HepG2 (cell line): ENCODE results near the gene ISOC2. TPM values are rescaled to one million over a fixed set of nuclear protein-coding genes. Genes with fewer than 3 reads are reported as not detected.

Source experiments
- ARNTL ChIP-seq: sonication (generic); formaldehyde crosslinking; IDR thresholded peaks from 2 replicates; pipeline ENCODE4 v1.4.0; 2020; ENCODE audit warnings: mild to moderate bottlenecking, missing genetic modification reagents
- EZH2 ChIP-seq: conservative IDR thresholded peaks from 2 replicates; pipeline ENCODE4 v1.6.1; 2012; ENCODE audit warnings: mild to moderate bottlenecking, low read depth, low read length, moderate library complexity
- NFYC ChIP-seq: IDR thresholded peaks from 2 replicates; pipeline ENCODE4 v1.6.1; 2016; ENCODE audit warnings: missing genetic modification reagents, missing compliant biosample characterization
- REST ChIP-seq, 2 experiments: IDR thresholded peaks; 2 replicates each; pipeline ENCODE4 v1.6.1; 2011 to 2012; ENCODE audit warnings: low read length in 2 of 2, borderline replicate concordance in 1 of 2, low read depth in 1 of 2, mild to moderate bottlenecking in 1 of 2, moderate library complexity in 1 of 2
- XRCC5 ChIP-seq: fragments of 200-400 bp; formaldehyde crosslinking; optimal IDR thresholded peaks from 2 replicates; pipeline ENCODE3; 2017; ENCODE audit warnings: mild to moderate bottlenecking, low read length
- ZFX ChIP-seq: sonication (generic); formaldehyde crosslinking; IDR thresholded peaks from 2 replicates; pipeline ENCODE4 v1.4.0; 2020; ENCODE audit warnings: mild to moderate bottlenecking, low read depth, missing genetic modification reagents, moderate library complexity
- polyA plus RNA-seq, 8 experiments: library from polyadenylated mRNA; depleted of rRNA in 3 of 8; stranded (reverse) in 7 of 8; unstranded in 1 of 8; fragments of >200 nt; fragmentation: Illumina TruSeq in 4 of 8; extraction: Trizol in 4 of 8; gene quantifications; 2 replicates each; pipeline versions ENCODE4 v1.2.1 to v1.2.3, GENCODE V29; 2011 to 2016; ENCODE audit warnings: low read depth in 4 of 8, missing spikeins in 1 of 8, mixed read lengths in 1 of 8; ENCODE audit not compliant: insufficient read depth in 1 of 8
- total RNA-seq, 5 experiments: library from RNA; depleted of rRNA; stranded (reverse); fragments of >200 nt; fragmentation: Illumina TruSeq; extraction: Trizol; gene quantifications; 2 replicates each; pipeline ENCODE4 v1.2.3, GENCODE V29; 2016; ENCODE audit warnings: low read depth in 1 of 5
- TF ChIP-seq, protein P1 (sequence below): sonication (generic); formaldehyde crosslinking; IDR thresholded peaks from 2 replicates; pipeline ENCODE4 v1.4.0; 2020; ENCODE audit warnings: missing genetic modification reagents
- TF ChIP-seq, protein P2 (sequence below): sonication (generic); formaldehyde crosslinking; IDR thresholded peaks from 2 replicates; pipeline ENCODE4 v1.4.0; 2020; ENCODE audit warnings: mild to moderate bottlenecking, missing genetic modification reagents
- TF ChIP-seq, protein P3 (sequence below): sonication (generic); formaldehyde crosslinking; IDR thresholded peaks from 2 replicates; pipeline ENCODE4 v1.8.1; 2022; ENCODE audit warnings: low read depth, mild to moderate bottlenecking, missing genetic modification reagents
- TF ChIP-seq, protein P4 (sequence below): sonication (generic); formaldehyde crosslinking; IDR thresholded peaks from 2 replicates; pipeline ENCODE4 v1.9.0; 2021; ENCODE audit warnings: missing genetic modification reagents, borderline replicate concordance

Gene ISOC2
- total and polyA plus RNA-seq, 2 of the 13 experiments (the other 11 are each of a cell fraction or from before 2014, with no cell fraction given): 76.8 to 105 TPM

DNA sequence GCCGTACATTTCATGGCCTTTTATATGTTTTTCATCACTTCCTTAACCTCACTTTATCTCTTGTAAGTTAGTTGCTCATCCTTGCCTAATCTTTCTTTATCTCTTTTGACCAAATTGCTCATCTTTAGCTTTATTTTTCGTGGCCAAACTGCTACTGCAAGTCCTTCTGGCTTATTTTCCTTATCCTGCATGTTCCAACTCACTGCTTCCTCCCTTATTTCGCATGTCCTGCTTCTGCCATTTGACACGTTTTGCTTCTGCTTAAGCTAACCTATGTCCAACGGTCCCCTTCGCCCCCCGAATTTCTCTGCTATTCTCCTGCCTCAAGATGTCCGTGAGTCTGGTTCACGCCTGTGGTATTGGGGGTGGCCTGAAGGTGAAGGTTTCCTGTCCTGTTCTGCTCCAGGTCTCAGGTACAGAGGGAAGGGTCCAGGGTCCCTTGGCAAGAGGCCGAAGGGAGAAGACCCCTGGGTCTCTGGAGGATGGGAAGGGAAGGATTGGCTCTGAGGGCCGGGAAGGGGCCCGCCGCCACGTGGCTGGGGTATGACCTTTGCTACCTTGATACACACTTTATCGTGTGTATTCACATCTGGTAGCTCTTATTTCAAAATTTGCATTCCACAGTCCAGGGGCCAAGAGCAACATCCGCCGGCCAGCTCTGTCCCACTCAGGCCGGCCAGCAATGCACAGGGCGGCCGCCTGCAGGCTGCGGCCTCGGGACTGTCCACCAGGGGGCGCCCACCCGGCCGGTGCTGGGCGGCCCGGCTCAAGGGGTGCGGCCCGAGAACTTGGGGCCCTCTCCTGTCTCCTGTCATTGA, 6.0 kb upstream of the ISOC2 start (continued):
- TF ChIP-seq REST (IDR thresholded peaks at IDR 0.05; ENCODE audit: borderline replicate concordance in 1 of 2, low read depth in 1 of 2, low read length in 2 of 2) (no peak), ARNTL (CRISPR knock-in tag) (no peak), NFYC (peak; percentile 25; the same call in 1 of the 2 replicates), XRCC5 (peak; percentile 87), EZH2 (no peak), ZFX (CRISPR knock-in tag) (peak; percentile 45)
- TF ChIP-seq, protein P1, sequence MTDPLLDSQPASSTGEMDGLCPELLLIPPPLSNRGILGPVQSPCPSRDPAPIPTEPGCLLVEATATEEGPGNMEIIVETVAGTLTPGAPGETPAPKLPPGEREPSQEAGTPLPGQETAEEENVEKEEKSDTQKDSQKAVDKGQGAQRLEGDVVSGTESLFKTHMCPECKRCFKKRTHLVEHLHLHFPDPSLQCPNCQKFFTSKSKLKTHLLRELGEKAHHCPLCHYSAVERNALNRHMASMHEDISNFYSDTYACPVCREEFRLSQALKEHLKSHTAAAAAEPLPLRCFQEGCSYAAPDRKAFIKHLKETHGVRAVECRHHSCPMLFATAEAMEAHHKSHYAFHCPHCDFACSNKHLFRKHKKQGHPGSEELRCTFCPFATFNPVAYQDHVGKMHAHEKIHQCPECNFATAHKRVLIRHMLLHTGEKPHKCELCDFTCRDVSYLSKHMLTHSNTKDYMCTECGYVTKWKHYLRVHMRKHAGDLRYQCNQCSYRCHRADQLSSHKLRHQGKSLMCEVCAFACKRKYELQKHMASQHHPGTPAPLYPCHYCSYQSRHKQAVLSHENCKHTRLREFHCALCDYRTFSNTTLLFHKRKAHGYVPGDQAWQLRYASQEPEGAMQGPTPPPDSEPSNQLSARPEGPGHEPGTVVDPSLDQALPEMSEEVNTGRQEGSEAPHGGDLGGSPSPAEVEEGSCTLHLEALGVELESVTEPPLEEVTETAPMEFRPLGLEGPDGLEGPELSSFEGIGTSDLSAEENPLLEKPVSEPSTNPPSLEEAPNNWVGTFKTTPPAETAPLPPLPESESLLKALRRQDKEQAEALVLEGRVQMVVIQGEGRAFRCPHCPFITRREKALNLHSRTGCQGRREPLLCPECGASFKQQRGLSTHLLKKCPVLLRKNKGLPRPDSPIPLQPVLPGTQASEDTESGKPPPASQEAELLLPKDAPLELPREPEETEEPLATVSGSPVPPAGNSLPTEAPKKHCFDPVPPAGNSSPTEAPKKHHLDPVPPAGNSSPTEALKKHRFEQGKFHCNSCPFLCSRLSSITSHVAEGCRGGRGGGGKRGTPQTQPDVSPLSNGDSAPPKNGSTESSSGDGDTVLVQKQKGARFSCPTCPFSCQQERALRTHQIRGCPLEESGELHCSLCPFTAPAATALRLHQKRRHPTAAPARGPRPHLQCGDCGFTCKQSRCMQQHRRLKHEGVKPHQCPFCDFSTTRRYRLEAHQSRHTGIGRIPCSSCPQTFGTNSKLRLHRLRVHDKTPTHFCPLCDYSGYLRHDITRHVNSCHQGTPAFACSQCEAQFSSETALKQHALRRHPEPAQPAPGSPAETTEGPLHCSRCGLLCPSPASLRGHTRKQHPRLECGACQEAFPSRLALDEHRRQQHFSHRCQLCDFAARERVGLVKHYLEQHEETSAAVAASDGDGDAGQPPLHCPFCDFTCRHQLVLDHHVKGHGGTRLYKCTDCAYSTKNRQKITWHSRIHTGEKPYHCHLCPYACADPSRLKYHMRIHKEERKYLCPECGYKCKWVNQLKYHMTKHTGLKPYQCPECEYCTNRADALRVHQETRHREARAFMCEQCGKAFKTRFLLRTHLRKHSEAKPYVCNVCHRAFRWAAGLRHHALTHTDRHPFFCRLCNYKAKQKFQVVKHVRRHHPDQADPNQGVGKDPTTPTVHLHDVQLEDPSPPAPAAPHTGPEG (CRISPR knock-in tag): no peak
- TF ChIP-seq, protein P2, sequence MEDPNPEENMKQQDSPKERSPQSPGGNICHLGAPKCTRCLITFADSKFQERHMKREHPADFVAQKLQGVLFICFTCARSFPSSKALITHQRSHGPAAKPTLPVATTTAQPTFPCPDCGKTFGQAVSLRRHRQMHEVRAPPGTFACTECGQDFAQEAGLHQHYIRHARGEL: no peak
- TF ChIP-seq, protein P3, sequence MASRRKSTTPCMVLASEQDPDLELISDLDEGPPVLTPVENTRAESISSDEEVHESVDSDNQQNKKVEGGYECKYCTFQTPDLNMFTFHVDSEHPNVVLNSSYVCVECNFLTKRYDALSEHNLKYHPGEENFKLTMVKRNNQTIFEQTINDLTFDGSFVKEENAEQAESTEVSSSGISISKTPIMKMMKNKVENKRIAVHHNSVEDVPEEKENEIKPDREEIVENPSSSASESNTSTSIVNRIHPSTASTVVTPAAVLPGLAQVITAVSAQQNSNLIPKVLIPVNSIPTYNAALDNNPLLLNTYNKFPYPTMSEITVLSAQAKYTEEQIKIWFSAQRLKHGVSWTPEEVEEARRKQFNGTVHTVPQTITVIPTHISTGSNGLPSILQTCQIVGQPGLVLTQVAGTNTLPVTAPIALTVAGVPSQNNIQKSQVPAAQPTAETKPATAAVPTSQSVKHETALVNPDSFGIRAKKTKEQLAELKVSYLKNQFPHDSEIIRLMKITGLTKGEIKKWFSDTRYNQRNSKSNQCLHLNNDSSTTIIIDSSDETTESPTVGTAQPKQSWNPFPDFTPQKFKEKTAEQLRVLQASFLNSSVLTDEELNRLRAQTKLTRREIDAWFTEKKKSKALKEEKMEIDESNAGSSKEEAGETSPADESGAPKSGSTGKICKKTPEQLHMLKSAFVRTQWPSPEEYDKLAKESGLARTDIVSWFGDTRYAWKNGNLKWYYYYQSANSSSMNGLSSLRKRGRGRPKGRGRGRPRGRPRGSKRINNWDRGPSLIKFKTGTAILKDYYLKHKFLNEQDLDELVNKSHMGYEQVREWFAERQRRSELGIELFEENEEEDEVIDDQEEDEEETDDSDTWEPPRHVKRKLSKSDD (CRISPR knock-in tag): no peak
- TF ChIP-seq, protein P4, sequence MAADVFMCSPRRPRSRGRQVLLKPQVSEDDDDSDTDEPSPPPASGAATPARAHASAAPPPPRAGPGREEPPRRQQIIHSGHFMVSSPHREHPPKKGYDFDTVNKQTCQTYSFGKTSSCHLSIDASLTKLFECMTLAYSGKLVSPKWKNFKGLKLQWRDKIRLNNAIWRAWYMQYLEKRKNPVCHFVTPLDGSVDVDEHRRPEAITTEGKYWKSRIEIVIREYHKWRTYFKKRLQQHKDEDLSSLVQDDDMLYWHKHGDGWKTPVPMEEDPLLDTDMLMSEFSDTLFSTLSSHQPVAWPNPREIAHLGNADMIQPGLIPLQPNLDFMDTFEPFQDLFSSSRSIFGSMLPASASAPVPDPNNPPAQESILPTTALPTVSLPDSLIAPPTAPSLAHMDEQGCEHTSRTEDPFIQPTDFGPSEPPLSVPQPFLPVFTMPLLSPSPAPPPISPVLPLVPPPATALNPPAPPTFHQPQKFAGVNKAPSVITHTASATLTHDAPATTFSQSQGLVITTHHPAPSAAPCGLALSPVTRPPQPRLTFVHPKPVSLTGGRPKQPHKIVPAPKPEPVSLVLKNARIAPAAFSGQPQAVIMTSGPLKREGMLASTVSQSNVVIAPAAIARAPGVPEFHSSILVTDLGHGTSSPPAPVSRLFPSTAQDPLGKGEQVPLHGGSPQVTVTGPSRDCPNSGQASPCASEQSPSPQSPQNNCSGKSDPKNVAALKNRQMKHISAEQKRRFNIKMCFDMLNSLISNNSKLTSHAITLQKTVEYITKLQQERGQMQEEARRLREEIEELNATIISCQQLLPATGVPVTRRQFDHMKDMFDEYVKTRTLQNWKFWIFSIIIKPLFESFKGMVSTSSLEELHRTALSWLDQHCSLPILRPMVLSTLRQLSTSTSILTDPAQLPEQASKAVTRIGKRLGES (CRISPR knock-in tag): no peak
